ENCODE data around the gene NELL1. TPM values are rescaled to one million over a fixed set of nuclear protein-coding genes. Genes with fewer than 3 reads are reported as not detected.

Gene NELL1
- polyA plus RNA-seq, 2 of the 4 experiments (the other 2 are of a cell fraction), result not detected

DNA sequence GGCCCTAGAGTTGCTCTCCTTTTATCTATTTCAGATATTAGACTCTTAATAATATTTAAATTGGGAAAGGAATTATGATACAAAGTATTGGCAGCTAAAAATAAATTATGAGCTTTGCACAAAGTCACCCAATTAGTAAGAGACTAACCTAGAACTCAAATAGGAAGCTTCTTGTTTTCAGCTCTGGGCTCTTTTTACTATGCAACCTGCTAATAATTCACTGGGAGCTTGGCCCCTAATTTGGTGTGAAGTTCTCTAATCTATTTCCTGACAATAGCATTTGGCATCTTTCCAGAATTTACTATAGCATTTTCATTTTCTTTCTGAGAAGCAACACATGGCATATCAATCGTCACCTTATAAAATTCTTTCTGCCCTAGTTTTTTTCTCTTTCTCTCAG is 795.8 kb downstream of the NELL1 start:
- Histone ChIP-seq H3K4me1 (peaks cover 7% of the 10 kb centered on the region; the same call in 2 of the 3 replicates), H3K4me3 (no peak overlapping the region), H3K27ac (no peak overlapping the region; a peak in 2 of 6 replicates), H3K9me3 (no peaks in the 10 kb centered on the region), H3K4me2 (0 out of 3 replicates have a peak overlapping the region, but pooled peaks have one; percentile 19)
- ATAC-seq (no peak), DNase-seq (ENCODE audit: low read depth in 1 of 2, low spot score in 1 of 2) (no peak), FAIRE-seq (no peak)
- ChIA-PET CTCF (no interaction called here), POLR2A (no interaction called here)
- TF ChIP-seq CEBPB (IDR thresholded peaks at IDR 0.05), result no peak
- TF ChIP-seq FOSL2 (IDR thresholded peaks at IDR 0.05), result no peak
- no peak for TF ChIP-seq FOSL2 (CRISPR knock-in tag; IDR thresholded peaks at IDR 0.05)
- TF ChIP-seq NFE2L2 (conservative IDR thresholded peaks at IDR 0.05; ENCODE audit: low read length), result no peak
- no peak for TF ChIP-seq SMC3 (IDR thresholded peaks at IDR 0.05)
- TF ChIP-seq CBX2 (IDR thresholded peaks at IDR 0.05; ENCODE audit: borderline replicate concordance, low read depth), result no peak
- TF ChIP-seq JUNB (IDR thresholded peaks at IDR 0.05), result no peak
- WGBS (ENCODE audit: missing lambda C conversion rate), result 86% methylated on average over 1 of the region's 1 CpG

- TF ChIP-seq EHF (CRISPR knock-in tag; IDR thresholded peaks at IDR 0.05) (no peak), HEYL (CRISPR knock-in tag; IDR thresholded peaks at IDR 0.05) (no peak), FOXS1 (CRISPR knock-in tag; IDR thresholded peaks at IDR 0.05) (no peak)
- 44% methylated on average over 4 of the region's 4 CpGs for WGBS (ENCODE audit: missing lambda C conversion rate)
- ATAC-seq (no peak), DNase-seq (ENCODE audit: low read depth in 1 of 2, low spot score in 1 of 2) (no peak), FAIRE-seq (no peak)
- Histone ChIP-seq H3K4me1 (peaks cover 7% of the 10 kb centered on the region; the same call in 1 of the 3 replicates), H3K9me3 (no peaks in the 10 kb centered on the region), H3K4me3 (no peak overlapping the region), H3K27ac (no peak overlapping the region), H3K4me2 (no peak overlapping the region)
- ChIA-PET CTCF (interaction anchor here (1.8 kb wide), 1 partner anchor 46 kb away, joined by 4 read pairs; no protein-coding TSS in a partner anchor), POLR2A (no interaction called here)
Observed at GRCh38 chr11:21465920-21466319, 796.5 kb downstream of the NELL1 start.

GRCh38 chr11:21470521-21470920 is 801.1 kb downstream of the NELL1 start:
- DNase-seq (ENCODE audit: low read depth in 1 of 2, low spot score in 1 of 2), result no peak
- Histone ChIP-seq H3K27ac (no peak overlapping the region), H3K4me1 (peaks cover 23% of the 10 kb centered on the region; the same call in 2 of the 3 replicates), H3K4me3 (no peak overlapping the region), H3K9me3 (no peaks in the 10 kb centered on the region), H3K4me2 (no peak overlapping the region)
- TF ChIP-seq BHLHE40 (IDR thresholded peaks at IDR 0.05; ENCODE audit: low read depth, low read length) (no peak), RAD21 (conservative IDR thresholded peaks at IDR 0.05 in 1 of 2, IDR thresholded peaks at IDR 0.05 in 1 of 2) (no peak), JUN (IDR thresholded peaks at IDR 0.05) (no peak), ZSCAN20 (CRISPR knock-in tag; IDR thresholded peaks at IDR 0.05) (no peak), KDM5A (IDR thresholded peaks at IDR 0.05) (no peak), ZNF302 (CRISPR knock-in tag; IDR thresholded peaks at IDR 0.05) (no peak), PBX3 (IDR thresholded peaks at IDR 0.05) (no peak), POLR2A (IDR thresholded peaks at IDR 0.05; ENCODE audit: low read length) (no peak), MYC (IDR thresholded peaks at IDR 0.05; ENCODE audit: borderline replicate concordance, low read length) (no peak), CBX2 (IDR thresholded peaks at IDR 0.05; ENCODE audit: borderline replicate concordance, low read depth) (no peak), RCOR1 (IDR thresholded peaks at IDR 0.05; ENCODE audit: low read depth, low read length) (no peak), HOXB5 (CRISPR knock-in tag; IDR thresholded peaks at IDR 0.05) (no peak), HOXB13 (CRISPR knock-in tag; IDR thresholded peaks at IDR 0.05; ENCODE audit: low read depth) (no peak), HEYL (CRISPR knock-in tag; IDR thresholded peaks at IDR 0.05) (no peak), ESRRA (IDR thresholded peaks at IDR 0.05; ENCODE audit: borderline replicate concordance, low read length) (no peak), CHD4 (IDR thresholded peaks at IDR 0.05; ENCODE audit: borderline replicate concordance) (no peak)
- TF ChIP-seq, protein P1, sequence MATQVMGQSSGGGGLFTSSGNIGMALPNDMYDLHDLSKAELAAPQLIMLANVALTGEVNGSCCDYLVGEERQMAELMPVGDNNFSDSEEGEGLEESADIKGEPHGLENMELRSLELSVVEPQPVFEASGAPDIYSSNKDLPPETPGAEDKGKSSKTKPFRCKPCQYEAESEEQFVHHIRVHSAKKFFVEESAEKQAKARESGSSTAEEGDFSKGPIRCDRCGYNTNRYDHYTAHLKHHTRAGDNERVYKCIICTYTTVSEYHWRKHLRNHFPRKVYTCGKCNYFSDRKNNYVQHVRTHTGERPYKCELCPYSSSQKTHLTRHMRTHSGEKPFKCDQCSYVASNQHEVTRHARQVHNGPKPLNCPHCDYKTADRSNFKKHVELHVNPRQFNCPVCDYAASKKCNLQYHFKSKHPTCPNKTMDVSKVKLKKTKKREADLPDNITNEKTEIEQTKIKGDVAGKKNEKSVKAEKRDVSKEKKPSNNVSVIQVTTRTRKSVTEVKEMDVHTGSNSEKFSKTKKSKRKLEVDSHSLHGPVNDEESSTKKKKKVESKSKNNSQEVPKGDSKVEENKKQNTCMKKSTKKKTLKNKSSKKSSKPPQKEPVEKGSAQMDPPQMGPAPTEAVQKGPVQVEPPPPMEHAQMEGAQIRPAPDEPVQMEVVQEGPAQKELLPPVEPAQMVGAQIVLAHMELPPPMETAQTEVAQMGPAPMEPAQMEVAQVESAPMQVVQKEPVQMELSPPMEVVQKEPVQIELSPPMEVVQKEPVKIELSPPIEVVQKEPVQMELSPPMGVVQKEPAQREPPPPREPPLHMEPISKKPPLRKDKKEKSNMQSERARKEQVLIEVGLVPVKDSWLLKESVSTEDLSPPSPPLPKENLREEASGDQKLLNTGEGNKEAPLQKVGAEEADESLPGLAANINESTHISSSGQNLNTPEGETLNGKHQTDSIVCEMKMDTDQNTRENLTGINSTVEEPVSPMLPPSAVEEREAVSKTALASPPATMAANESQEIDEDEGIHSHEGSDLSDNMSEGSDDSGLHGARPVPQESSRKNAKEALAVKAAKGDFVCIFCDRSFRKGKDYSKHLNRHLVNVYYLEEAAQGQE (IDR thresholded peaks at IDR 0.05), result no peak
- no peak for FAIRE-seq
- ChIA-PET CTCF (no interaction called here), POLR2A (no interaction called here)
- ATAC-seq, result no peak

Measured in A549 (cell line).